Muscle layer of colon (tissue), 2 donors: ENCODE measurements around the gene SCNN1G.
A peak's percentile ranks its signal among the peaks of the same experiment; 100 is the strongest.

ENCODE experiments used
- H3K27ac ChIP-seq: one replicate; pipeline ENCODE4 v1.7.0; 2013; ENCODE audit warnings: low read depth, mild to moderate bottlenecking, low read length, moderate library complexity
- H3K27me3 ChIP-seq, 2 donors: one replicate each; pipeline ENCODE4 v1.7.0; 2013; ENCODE audit warnings: low read length in 2 of 2, mild to moderate bottlenecking in 2 of 2; ENCODE audit not compliant: insufficient read depth in 2 of 2, control insufficient read depth in 1 of 2
- H3K36me3 ChIP-seq: one replicate; pipeline ENCODE4 v1.7.0; 2013; ENCODE audit warnings: mild to moderate bottlenecking, low read length; ENCODE audit not compliant: insufficient read depth
- H3K4me1 ChIP-seq: one replicate; pipeline ENCODE4 v1.7.0; 2013; ENCODE audit warnings: mild to moderate bottlenecking, low read length; ENCODE audit not compliant: insufficient read depth
- H3K4me3 ChIP-seq, 2 donors: one replicate each; pipeline ENCODE4 v1.7.0; 2013; ENCODE audit warnings: low read length in 2 of 2, low read depth in 1 of 2, mild to moderate bottlenecking in 1 of 2, moderate library complexity in 1 of 2
- H3K9ac ChIP-seq: one replicate; pipeline ENCODE4 v1.7.0; 2013; ENCODE audit warnings: low read length
- H3K9me3 ChIP-seq: one replicate; pipeline ENCODE4 v1.7.0; 2013; ENCODE audit warnings: mild to moderate bottlenecking, low read length
- donor health status: abdominal sarcoma.
- donor health status: Adenocarcinoma of cecum.

The SCNN1G gene

DNA sequence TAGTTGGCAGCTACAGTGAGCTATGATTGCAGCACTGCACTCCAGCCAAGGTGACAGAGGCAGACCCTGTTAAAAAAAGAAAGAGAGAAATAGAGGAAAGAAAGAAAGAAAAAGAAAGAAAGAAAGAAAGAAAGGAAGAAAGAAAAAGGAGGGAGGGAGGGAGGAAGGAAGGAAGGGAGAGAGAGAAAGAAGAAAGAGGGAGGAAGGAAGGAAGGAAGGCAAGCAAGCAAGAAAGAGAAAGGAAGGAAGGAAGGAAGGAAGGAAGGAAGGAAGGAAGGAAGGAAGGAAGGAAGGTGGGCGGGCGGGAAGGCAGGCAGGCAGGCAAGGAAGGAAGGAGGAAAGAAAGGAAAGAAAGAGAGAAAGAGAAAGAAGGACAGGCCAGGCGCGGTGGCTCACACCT is 1.0 kb upstream of the SCNN1G start:
- Histone ChIP-seq H3K27ac (no peak overlapping the region), H3K36me3 (no peaks in the 10 kb centered on the region), H3K4me1 (peaks cover 12% of the 10 kb centered on the region), H3K4me3 (no peak overlapping the region), H3K9me3 (no peaks in the 10 kb centered on the region), H3K9ac (no peak overlapping the region), H3K27me3 (peaks cover 24 to 35% of the 10 kb centered on the region in 2 donors)

DNA sequence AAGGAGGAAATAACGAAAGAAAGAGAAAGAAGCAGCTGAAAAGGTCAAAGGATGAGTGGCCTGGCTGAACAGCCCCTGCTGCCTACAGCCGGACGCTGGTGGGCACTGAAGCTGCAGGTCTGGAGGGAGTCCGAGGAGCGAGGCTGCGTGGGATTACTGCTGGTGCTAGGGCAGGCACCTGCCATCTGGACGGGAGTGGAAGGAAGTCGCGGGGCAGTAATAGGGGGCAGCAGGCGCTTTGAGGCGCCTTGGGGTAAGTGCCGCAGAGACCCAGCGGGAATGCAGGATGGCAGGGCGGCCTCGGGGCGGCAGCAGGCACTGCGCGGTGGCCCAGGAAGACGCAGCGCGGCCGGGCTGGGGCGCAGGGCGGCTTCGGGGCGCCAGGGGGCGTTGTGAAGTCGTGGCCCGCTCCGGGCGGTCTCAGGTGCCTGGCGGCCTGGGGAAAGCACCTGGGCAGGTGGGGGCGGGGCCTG is 303 bp upstream of the SCNN1G start:
- Histone ChIP-seq H3K27me3 (peaks cover 24 to 35% of the 10 kb centered on the region in 2 donors), H3K9ac (no peak overlapping the region)

DNA sequence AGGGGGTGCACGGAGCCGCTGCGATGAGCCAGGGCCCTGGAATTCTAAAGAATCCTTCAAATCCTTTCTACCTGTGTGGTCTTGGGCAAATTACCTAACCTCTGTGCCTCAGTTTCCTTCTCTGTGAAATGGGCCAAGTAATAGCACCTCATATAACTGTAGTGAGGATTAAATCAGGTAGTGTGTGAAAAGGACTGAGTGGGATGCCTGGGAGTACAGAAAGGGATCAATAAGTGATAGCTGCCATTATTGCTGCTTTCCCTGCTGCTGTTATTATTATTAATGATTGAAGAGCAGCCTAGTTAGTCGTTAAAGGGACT is 958 bp downstream of the SCNN1G start:
- H3K9me3 ChIP-seq = no peaks in the 10 kb centered on the region
- H3K36me3 ChIP-seq = no peaks in the 10 kb centered on the region
- no peak overlapping the region for H3K9ac ChIP-seq
- peaks cover 24 to 35% of the 10 kb centered on the region in 2 donors for H3K27me3 ChIP-seq
- H3K27ac ChIP-seq = no peak overlapping the region
- H3K4me1 ChIP-seq = peaks cover 12% of the 10 kb centered on the region
- no peak overlapping the region for H3K4me3 ChIP-seq

More for the DNA sequence above, 303 bp upstream of the SCNN1G start:
- Histone ChIP-seq H3K27ac (no peak overlapping the region), H3K4me3 (peak overlapping the region in 1 of 2 donors; percentile 52), H3K36me3 (no peaks in the 10 kb centered on the region), H3K4me1 (peaks cover 12% of the 10 kb centered on the region), H3K9me3 (no peaks in the 10 kb centered on the region)

DNA sequence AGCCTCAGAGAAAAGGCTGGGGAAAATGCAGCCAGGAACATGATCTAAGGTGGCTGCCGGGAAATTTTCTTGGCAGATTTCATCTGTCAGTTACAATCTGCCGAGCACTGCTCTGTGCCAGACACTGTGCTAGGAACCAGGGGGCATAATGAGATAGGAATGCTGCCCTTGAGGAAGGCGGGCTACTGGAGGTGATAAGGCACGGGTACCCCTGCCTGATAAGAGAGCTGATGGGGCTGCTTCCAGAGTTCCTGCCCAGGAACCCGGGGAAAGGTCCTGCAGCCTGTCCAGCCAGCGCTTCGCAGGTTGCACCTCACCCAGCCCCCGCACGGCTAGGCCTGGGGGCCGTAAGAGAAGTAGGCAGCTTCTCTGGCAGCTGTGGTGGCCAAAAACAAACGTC is 3.1 kb downstream of the SCNN1G start:
- no peak overlapping the region for H3K27ac ChIP-seq
- no peak overlapping the region for H3K4me3 ChIP-seq
- H3K27me3 ChIP-seq = peaks cover 24 to 35% of the 10 kb centered on the region in 2 donors
- H3K4me1 ChIP-seq = peaks cover 12% of the 10 kb centered on the region
- H3K9ac ChIP-seq = no peak overlapping the region
- H3K36me3 ChIP-seq = no peaks in the 10 kb centered on the region
- no peaks in the 10 kb centered on the region for H3K9me3 ChIP-seq

DNA sequence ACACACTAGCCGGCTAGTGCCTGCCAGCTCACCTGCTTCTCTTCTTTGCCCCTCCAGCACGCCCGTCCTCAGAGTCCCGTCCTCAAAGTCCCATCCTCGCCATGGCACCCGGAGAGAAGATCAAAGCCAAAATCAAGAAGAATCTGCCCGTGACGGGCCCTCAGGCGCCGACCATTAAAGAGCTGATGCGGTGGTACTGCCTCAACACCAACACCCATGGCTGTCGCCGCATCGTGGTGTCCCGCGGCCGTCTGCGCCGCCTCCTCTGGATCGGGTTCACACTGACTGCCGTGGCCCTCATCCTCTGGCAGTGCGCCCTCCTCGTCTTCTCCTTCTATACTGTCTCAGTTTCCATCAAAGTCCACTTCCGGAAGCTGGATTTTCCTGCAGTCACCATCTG is 3.6 kb downstream of the SCNN1G start:
- Histone ChIP-seq H3K9me3 (no peaks in the 10 kb centered on the region), H3K4me3 (no peak overlapping the region), H3K4me1 (peaks cover 12% of the 10 kb centered on the region), H3K27ac (no peak overlapping the region), H3K27me3 (peaks cover 22 to 32% of the 10 kb centered on the region in 2 donors), H3K36me3 (no peaks in the 10 kb centered on the region), H3K9ac (no peak overlapping the region)

DNA sequence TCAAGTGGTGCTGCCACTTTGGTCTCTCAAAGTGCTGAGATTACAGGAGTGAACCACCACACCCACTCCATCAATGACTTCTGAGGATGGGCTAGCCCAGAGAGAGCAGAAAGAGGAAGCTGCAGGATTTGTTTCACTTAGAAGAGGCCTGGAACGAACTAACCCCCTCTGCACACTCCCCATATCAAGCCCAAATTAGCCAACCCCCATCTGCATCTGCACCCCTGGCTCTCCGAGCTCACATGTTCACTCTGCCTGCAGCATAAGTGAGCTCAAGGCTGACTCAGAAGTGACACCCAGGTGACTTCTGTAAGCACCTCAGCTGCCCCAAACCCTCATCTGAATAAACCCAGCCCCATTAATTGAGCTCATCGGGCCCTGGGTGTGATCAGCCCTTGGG is 4.8 kb downstream of the SCNN1G start:
- Histone ChIP-seq H3K9me3 (no peaks in the 10 kb centered on the region), H3K27me3 (peaks cover 19 to 22% of the 10 kb centered on the region in 2 donors), H3K9ac (no peak overlapping the region), H3K4me3 (no peak overlapping the region), H3K27ac (no peak overlapping the region), H3K36me3 (no peaks in the 10 kb centered on the region), H3K4me1 (peaks cover 7% of the 10 kb centered on the region)

DNA sequence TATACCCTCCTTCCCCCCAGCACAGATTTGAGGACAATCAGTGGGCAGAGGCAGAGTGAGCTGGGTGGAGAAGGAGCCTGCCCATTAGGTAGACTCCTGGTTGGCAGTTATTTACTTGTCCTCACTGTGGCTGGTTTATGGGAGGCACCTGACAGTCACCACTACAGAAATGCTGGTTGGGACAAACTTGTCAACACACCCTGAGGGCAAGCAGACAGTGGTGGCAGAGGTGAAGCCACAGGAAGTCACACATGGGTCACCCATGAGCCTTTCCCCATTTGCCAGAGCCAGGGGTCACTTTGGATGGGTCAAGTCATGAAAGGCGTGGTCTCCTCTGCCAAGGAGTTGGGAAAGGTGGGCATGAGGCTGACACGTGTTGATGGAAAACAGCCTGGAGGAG is 6.4 kb downstream of the SCNN1G start:
- peaks cover 2% of the 10 kb centered on the region for H3K4me1 ChIP-seq
- H3K27me3 ChIP-seq = peaks cover 6 to 7% of the 10 kb centered on the region in 2 donors
- H3K36me3 ChIP-seq = no peaks in the 10 kb centered on the region
- no peak overlapping the region for H3K27ac ChIP-seq
- H3K4me3 ChIP-seq = no peak overlapping the region
- no peak overlapping the region for H3K9ac ChIP-seq
- no peaks in the 10 kb centered on the region for H3K9me3 ChIP-seq

DNA sequence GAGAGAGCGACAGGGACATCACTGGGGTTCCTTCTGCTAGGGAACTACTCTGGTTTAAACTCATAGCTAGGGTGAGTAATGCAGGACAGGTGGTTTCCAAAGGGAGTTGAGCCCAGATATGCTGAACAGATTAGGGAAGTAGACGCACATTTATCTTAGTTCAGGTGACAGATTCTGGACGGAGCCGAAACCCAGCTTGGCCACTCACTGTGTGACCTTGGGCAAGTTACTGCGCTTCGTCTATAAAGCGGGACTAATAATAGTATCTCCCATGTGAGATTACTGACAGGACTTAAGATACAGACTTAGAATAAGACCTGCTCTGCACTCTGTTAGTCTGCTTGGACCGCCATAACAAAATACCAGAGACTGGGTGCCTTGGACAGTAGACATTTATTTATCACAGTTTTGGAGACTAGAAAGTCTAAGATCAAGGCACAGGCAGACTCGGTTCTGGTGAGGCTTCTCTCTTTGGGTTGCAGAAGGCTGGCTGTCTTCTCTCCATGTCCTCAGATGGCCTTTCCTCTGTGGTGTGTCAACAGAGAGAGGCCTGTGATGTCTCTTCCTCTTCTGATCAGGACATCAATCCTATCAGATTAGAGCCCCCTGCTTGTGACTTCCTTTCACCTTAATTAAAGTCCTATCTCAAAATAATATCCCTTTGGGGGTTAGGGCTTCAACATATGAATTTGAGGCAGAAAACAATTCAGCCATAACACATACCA is 12.1 kb downstream of the SCNN1G start:
- Histone ChIP-seq H3K9ac (no peak overlapping the region), H3K36me3 (no peaks in the 10 kb centered on the region), H3K4me1 (peaks cover 25% of the 10 kb centered on the region), H3K9me3 (no peaks in the 10 kb centered on the region), H3K27ac (no peak overlapping the region), H3K27me3 (no peaks in the 10 kb centered on the region), H3K4me3 (no peak overlapping the region)

DNA sequence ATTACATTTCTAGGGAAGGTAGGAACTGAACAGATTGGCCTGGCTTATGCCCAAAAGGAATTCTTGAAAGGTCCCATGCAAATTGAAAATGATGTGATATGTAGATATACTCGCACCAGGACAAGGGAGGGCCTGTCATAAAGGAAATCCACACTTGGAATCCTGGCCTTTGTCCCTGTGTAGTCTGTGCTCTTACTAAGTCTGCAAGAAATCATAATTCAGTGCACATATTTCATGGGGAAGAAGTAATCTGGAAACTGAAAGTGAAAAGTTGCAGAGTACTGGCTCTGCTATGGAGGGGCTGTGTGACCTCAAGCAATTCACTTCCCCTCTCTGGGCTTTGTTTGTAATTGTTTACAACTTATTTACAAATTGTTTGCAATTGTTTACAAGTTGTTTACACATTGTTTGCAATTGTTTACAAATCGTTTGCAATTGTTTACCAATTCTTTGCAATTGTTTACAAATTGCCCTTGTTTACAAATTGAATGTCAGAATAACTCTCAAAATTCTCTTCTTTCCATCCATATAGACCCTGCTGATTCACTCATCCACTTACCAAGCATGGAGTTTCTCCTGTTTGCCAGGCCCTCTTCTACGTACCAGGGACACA is 12.9 kb downstream of the SCNN1G start:
- Histone ChIP-seq H3K27ac (no peak overlapping the region), H3K4me3 (no peak overlapping the region), H3K27me3 (no peaks in the 10 kb centered on the region), H3K9ac (no peak overlapping the region), H3K4me1 (peaks cover 25% of the 10 kb centered on the region), H3K9me3 (no peaks in the 10 kb centered on the region), H3K36me3 (no peaks in the 10 kb centered on the region)

DNA sequence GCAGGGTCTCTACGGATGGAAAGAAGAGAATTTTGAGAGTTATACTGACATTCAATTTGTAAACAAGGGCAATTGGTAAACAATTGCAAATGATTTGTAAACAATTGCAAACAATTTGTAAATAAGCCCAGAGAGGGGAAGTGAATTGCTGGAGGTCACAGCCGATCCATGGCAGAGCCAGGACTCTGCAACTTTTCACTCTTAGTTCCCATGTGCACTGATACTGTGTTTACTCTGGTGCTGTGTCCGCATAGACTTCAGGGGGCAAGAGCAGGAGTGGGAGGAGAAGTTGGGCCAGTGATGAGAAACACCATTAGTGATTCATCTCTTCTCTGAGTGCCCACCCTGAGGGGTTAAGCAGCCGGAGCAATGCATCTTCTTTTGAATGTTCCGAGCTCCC is 14.0 kb downstream of the SCNN1G start:
- Histone ChIP-seq H3K27me3 (no peaks in the 10 kb centered on the region), H3K4me1 (peaks cover 25% of the 10 kb centered on the region), H3K9me3 (no peaks in the 10 kb centered on the region), H3K9ac (no peak overlapping the region), H3K4me3 (no peak overlapping the region), H3K27ac (no peak overlapping the region), H3K36me3 (no peaks in the 10 kb centered on the region)

DNA sequence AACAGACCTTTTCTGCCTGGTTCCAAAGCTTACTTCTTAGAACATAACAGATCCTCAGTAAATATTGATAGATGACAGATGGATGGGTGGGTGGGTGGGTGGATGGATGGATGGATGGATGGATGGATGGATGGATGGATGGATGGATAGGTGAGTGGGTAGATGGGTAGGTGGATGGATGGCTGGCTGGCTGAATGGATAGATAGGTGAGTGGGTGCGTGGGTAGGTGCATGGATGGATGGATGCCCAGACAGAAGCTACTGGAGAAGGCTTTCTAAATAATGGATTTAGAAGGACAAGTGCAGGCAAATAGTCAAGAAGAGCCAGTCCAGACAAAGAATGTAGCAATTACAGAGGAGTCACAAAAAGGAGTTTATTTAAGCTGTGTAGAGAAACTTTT is 19.6 kb downstream of the SCNN1G start:
- H3K4me1 ChIP-seq = no peaks in the 10 kb centered on the region
- no peak overlapping the region for H3K9ac ChIP-seq
- H3K27me3 ChIP-seq = no peaks in the 10 kb centered on the region
- no peak overlapping the region for H3K4me3 ChIP-seq
- no peaks in the 10 kb centered on the region for H3K36me3 ChIP-seq
- H3K9me3 ChIP-seq = no peaks in the 10 kb centered on the region
- H3K27ac ChIP-seq = no peak overlapping the region

DNA sequence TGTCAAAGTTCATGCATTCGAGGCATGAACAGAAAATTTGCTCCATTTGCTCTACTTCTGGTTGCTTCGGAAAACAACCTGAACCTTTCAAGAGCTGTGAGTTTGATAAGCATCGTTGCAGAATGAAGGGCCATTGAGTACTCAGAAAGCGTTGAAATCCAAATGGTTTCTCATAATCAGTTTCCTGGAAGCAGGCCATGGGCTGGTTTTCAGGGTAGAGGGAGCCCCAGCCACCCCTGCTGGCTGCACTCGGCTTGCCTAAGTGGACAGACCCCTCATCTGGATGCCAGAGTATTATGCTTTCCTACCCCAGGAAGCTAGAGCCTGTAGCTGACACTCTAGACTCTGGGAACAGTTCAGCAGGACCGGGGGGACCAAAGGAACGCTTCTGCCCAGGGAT is 24.4 kb downstream of the SCNN1G start:
- Histone ChIP-seq H3K27me3 (no peaks in the 10 kb centered on the region), H3K4me1 (no peaks in the 10 kb centered on the region), H3K27ac (no peak overlapping the region), H3K4me3 (no peak overlapping the region), H3K9ac (no peak overlapping the region), H3K36me3 (no peaks in the 10 kb centered on the region), H3K9me3 (no peaks in the 10 kb centered on the region)
